ENCODE data around the gene TRRAP.
"Not testable (repeated sequence)": the region's sequence is repeated elsewhere in the genome, so short reads cannot be mapped to it uniquely, and the experiment has no call there.

TRRAP gene

GRCh38 chr7:99028261-99028973, 150.1 kb downstream of the TRRAP start:
- DNase-seq (ENCODE audit: low read depth, low spot score): no peak

DNA sequence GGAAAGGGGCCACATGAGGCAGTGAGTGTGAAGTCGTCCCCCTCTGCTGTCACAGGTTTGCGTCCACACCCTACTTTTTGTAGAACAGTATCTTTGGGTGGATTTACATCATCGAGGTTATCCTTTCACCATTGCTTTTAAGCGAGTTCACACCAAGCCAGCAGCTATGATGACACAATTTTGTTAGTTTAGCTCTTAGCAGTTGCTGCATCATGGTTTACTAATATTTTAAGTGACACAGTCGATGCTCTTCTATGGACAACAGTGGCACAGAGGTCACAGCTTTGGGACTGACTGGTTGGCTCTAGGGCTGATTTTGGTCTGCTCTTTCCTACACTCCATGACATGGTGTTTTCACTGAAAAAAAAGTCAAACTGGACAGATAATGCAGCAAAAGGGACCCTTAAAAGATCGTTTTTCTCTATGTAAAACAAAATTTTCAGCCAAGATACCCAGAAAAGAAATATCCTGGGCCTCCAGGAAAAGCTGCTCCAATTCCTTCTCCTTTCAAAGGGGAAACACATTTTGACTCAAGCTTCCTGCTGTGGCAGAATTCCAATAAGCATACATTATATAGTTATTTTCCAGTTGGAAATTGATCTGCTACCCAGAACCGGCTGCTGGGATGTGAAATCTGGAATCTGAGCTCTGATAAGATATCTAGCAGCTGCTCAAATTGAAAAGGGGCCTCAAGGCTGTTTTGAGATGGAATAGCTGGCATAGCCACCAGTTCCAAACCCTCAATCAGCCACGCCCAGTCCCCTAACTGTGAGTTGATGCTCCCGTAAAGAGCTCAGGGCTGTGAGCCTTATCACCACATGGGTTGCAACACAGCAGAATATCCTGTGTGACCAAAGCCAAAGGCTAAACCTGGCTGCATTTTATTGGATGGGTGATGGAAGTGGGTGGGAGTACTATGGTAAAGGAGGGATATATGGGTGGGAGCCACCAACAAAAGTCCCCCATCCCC, 151.4 kb downstream of the TRRAP start:
- no peak for DNase-seq (ENCODE audit: low read depth, low spot score)

DNA sequence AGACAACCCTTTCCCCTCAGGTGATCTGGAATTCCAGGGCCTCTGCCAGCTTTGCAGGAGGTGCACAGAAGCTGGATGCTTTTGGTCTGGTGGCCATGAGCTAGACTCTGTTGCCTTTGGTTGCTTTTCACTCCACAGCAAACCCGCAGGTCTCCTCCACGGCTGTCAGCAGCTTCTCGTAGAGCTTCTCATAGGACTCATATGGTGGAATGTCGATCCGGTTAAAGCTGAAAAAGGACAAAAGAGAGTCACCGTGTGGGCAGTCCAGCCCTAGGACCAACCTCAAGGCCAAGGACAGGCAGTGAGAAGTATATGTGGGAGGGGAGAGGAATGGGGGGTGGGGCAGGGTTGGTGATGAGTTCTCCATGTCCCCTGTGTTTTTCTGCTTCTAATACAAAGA, 152.1 kb downstream of the TRRAP start:
- no peak for DNase-seq (ENCODE audit: low read depth, low spot score)

DNA sequence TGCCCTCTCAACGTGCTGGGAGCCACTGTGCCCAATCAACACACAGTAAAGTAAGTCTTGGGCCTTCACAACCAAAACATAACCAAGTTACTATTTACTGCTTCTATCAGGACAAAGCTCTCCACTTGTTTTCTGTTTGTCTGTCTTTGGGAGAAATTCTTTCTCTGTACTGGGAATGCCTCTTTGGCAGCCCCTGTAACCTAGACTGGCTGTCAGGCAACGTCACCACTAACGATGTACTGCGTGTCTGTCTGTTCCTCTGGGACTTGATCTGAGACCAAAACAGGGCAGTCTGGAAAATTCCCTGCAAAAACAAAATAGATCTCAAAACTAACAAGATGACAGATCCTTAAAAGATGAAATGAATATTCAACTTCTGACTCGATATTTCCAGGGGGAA, 152.6 kb downstream of the TRRAP start:
- DNase-seq (ENCODE audit: low read depth, low spot score): peak; percentile 28

- DNase-seq (ENCODE audit: low read depth, low spot score): no peak
These were observed 153.2 kb downstream of the TRRAP start for GRCh38 chr7:99031496-99031895.

- DNase-seq (ENCODE audit: low read depth, low spot score): no peak
These were observed 154.6 kb downstream of the TRRAP start for GRCh38 chr7:99032928-99033327.

DNA sequence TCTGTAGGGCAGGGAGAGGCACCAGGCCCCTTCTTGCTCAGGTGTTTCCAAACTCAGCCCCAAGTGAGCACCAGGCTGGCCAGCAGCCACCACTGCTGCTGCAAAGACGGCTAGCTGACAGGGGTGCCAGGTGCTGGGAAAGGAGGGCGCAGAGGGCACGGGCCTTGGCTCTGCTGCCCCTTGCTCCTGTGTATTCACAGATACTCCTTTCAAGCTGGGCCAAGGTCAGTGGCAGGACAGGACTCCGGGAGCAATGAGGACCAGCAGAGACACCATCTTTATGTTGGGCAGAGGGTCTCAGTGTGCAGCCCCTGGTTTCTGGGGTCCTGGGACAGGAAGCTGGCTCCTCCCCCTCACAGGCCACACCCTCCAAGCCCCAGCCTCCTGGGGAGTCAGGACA, 155.4 kb downstream of the TRRAP start:
- no peak for DNase-seq (ENCODE audit: low read depth, low spot score)

- no peak for DNase-seq (ENCODE audit: low read depth, low spot score)
These were observed 156.8 kb downstream of the TRRAP start for GRCh38 chr7:99034932-99035722.

DNA sequence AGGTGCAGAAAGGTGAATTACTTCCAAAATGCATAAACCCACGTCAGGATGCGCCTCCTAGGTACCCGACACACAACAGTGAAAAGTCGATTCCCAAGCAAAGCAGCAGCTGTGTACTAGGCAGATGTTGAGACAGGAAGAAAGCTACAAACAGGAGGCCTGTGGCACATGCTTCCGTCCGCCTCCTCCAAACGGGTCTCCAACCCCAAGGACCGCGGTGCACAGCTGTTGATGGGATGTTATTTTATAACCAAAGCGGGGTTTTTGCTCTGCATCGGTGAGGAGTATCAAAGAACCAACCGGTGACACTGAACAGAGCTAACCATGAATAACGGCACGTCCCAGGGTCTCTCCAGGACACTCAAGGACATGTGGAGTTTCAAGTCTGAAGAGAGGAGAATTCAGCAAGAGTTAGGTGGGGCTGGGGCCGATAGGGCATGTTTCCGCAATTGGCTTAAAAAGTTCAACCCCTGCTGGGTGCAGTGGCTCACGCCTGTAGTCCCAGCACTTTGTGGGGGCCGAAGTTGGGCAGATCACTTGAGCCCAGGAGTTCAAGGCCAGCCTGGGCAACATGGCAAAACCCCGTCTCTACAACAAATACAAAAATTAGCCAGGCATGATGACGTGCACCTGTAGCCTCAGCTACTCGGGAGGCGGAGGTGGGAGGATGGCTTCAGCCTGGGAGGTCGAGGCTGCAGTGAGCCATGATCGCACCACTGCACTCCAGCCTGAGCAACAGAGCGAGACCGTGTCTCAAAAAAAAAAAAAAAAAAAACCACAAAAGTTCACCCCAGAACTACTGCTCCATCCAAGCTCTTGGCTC, 157.6 kb downstream of the TRRAP start:
- DNase-seq (ENCODE audit: low read depth, low spot score): no peak

GRCh38 chr7:99036546-99037111, 158.3 kb downstream of the TRRAP start:
- peak; percentile 68 for DNase-seq (ENCODE audit: low read depth, low spot score)

DNA sequence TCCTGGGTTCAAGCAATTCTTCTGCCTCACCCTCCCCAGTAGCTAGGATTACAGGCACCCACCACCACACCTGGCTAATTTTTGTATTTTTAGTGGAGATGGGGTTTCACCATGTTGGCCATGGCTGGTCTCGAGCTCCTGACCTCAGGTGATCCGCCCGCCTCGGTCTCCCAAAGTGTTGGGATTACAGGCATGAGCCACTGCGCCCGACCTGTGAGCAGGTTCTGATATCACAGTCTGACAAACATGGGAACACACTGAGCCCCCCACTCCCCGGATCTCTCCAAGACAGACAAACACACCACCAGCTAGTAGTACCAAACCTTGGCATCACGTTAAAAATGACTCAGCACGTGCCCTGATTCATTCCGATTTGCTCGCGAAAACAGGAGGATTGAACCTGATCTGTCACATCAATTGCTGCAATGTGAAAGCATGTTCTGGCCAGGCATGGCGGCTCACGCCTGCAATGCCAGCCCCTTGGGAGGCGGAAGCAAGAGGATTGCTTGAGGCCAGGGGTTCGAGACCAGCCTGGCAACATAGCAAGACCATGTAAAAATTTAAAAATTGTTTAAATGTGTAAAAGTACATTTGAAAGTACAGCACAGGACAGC, 159.1 kb downstream of the TRRAP start:
- no peak for DNase-seq (ENCODE audit: low read depth, low spot score)

DNA sequence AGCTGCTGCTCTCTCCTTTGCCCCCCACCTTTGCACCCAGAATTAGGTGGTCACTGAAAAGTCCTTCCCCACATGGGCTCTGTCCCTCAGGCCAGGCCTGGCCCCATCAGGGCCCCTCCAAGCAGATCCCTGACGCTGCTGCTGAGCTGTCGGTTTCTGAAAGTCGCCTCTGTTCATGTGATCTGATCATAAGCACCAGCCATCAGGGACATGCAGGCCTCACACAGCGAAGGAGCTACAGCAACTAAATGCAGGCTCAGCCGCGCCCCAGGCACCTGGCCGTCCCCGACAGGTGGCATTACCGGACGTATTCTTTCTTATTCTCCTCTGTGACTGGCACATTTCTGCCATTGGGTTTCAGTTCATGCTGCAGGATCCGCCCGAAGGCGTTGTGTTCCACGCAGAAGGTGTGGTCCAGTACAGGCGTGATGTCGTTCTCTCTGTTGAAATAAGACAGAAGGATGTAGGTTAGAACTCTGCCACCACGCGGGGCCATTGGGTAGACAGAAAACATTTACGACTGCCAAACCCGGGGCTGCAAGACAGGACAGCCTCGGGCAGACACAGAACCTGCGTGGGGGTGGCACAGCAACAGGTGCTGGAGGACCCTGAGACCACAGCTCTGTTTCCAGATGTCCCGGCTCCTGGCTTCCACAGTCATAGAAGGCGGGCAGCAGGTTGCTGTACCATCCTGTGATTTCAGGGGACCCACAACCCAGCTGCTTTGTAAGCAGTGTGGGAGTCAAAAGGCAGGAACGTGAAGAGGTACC, 159.9 kb downstream of the TRRAP start:
- DNase-seq (ENCODE audit: low read depth, low spot score): no peak

DNA sequence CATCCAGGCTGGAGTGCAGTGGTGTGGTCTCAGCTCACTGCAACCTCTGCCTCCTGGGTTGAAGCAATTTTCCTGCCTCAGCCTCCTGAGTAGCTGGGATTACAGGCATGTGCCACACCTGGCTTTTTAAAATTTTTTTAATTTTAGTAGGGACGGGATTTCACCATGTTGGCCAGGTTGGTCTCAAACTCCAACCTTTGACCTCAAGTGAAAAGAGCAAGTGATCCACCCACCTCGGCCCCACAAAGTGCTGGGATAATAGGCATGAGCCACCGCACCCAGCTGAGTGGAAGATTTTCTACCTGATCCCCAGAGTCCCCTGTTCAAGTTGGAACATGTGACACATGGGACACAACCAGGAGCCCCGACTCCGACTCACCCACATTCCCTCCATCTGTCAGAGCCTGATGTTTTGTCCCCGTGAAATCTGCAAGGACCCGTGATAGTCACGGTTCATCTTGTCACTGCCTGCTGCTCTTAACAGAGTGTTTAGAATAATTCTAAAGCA, 161.1 kb downstream of the TRRAP start:
- DNase-seq (ENCODE audit: low read depth, low spot score): no peak

GRCh38 chr7:99040104-99040958, 162.0 kb downstream of the TRRAP start:
- DNase-seq (ENCODE audit: low read depth, low spot score): peak; percentile 89

GRCh38 chr7:99041526-99041925, 163.2 kb downstream of the TRRAP start:
- DNase-seq (ENCODE audit: low read depth, low spot score): no peak

- DNase-seq (ENCODE audit: low read depth, low spot score): peak; percentile 14
These were observed 164.6 kb downstream of the TRRAP start for GRCh38 chr7:99042957-99043356.

DNA sequence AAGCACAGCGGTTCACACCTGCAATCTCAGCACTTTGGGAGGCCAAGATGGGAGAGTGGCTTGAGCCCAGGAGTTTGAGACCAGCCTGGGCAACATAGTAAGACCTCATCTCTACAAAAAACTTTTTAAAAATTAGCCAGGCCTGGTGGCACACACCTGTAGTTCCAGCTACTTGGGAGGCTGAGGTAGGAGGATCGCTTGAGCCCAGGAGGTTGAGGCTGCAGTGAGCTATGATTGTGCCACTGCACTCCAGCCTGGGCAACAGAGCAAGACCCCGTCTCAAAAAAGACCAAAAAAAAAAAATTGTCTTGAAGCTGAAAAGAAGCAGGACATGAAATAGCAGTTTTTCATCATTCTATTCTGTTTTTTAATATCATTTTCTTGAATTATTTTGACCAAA, 166.5 kb downstream of the TRRAP start:
- DNase-seq (ENCODE audit: low read depth, low spot score): not testable (repeated sequence)

DNA sequence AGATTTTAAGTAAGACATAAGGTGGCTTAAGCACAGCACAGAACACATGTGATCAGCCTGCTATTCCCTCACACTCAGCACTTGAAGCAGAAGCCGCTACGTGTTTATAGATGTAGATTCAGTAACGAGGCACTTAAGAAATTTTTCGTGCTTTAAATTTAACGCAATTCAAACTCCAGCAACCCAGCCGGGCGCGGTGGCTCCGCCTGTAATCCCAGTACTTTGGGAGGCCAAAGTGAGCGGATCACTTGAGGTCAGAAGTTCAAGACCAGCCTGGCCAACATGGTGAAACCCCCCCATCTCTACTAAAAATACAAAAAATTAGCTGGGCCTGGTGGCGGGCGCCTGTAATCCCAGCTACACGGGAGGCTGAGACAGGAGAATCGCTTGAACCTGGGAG, 167.9 kb downstream of the TRRAP start:
- DNase-seq (ENCODE audit: low read depth, low spot score): not testable (repeated sequence)
